Stimulated activated CD8-positive, alpha-beta memory T cell treated with anti-CD3 and anti-CD28 coated beads, Interleukin-2, amount 100 ng/mL, for 48 hours (primary cell): ENCODE data around the gene DNAL4.

Experiments used
- DNase-seq, 2 donors: peaks; one replicate each; pipeline ENCODE4 v3.0.0-alpha.2; 2020; ENCODE audit warnings: low read depth in 2 of 2

The DNAL4 gene

GRCh38 chr22:38793721-38794466, at the start of gene DNAL4:
Gene DNAL4, minus strand, starts transcription at chr22:38794143. Its CDS starts 11,412 bp downstream, at chr22:38782731.
- peak; percentile 75 to 88 for DNase-seq

- DNase-seq = peak; percentile 47 to 50
Measured at GRCh38 chr22:38843201-38843656, 49.3 kb upstream of the DNAL4 start.

- DNase-seq = no peak
Measured at GRCh38 chr22:38842512-38843200, 48.7 kb upstream of the DNAL4 start.

GRCh38 chr22:38841635-38842034, 47.7 kb upstream of the DNAL4 start:
- no peak for DNase-seq

- DNase-seq = no peak
Measured at GRCh38 chr22:38841211-38841610, 47.3 kb upstream of the DNAL4 start.

GRCh38 chr22:38840129-38840528, 46.2 kb upstream of the DNAL4 start:
- no peak for DNase-seq

GRCh38 chr22:38839686-38840085, 45.7 kb upstream of the DNAL4 start:
- no peak for DNase-seq

GRCh38 chr22:38837414-38837928, 43.5 kb upstream of the DNAL4 start:
- DNase-seq = no peak

- no peak for DNase-seq
Measured at GRCh38 chr22:38835888-38836301, 42.0 kb upstream of the DNAL4 start.

- DNase-seq = no peak
Measured at GRCh38 chr22:38834991-38835390, 41.0 kb upstream of the DNAL4 start.

GRCh38 chr22:38834215-38834953, 40.4 kb upstream of the DNAL4 start:
- no peak for DNase-seq

GRCh38 chr22:38833061-38833460, 39.1 kb upstream of the DNAL4 start:
- DNase-seq = no peak

- DNase-seq = no peak
Measured at GRCh38 chr22:38832005-38832978, 38.3 kb upstream of the DNAL4 start.

- no peak for DNase-seq
Measured at GRCh38 chr22:38831166-38831945, 37.4 kb upstream of the DNAL4 start.

GRCh38 chr22:38830845-38831108, 36.8 kb upstream of the DNAL4 start:
- DNase-seq = no peak

GRCh38 chr22:38830026-38830844, 36.3 kb upstream of the DNAL4 start:
- no peak for DNase-seq

- DNase-seq = no peak
Measured at GRCh38 chr22:38829485-38829884, 35.5 kb upstream of the DNAL4 start.

- DNase-seq = no peak
Measured at GRCh38 chr22:38828616-38829205, 34.8 kb upstream of the DNAL4 start.

GRCh38 chr22:38828191-38828590, 34.2 kb upstream of the DNAL4 start:
- DNase-seq = no peak
